Smooth muscle cell (in vitro differentiated cells): Measurements from ENCODE around the gene NCOA6. TPM values are rescaled to one million over a fixed set of nuclear protein-coding genes. Genes with fewer than 3 reads are reported as not detected.

Experiments
- DNase-seq: peaks from one replicate; lab custom pipeline; 2025; ENCODE audit not compliant: unreplicated experiment; lab: John Stamatoyannopoulos, UW
- H2AFZ ChIP-seq: fragments of 200-600 bp; sonication (generic); 2 replicates; pipeline ENCODE4 v1.6.0; 2016; ENCODE audit warnings: antibody characterized with exemption, low read depth, mild to moderate bottlenecking
- H3F3A ChIP-seq: fragments of 200-600 bp; sonication (generic); 2 replicates; pipeline ENCODE4 v1.6.0; 2017; ENCODE audit warnings: antibody characterized with exemption, low read depth
- H3K27ac ChIP-seq: fragments of 200-600 bp; sonication (generic); 2 replicates; pipeline ENCODE4 v1.5.1; 2016; ENCODE audit warnings: low read depth, mild to moderate bottlenecking
- H3K27me3 ChIP-seq: fragments of 200-600 bp; sonication (generic); 2 replicates; pipeline ENCODE4 v1.6.1; 2016; ENCODE audit warnings: low read depth, mild to moderate bottlenecking
- H3K36me3 ChIP-seq: fragments of 200-600 bp; sonication (generic); 2 replicates; pipeline ENCODE4 v1.5.1; 2016; ENCODE audit warnings: low read depth
- H3K4me1 ChIP-seq: fragments of 200-600 bp; sonication (generic); 2 replicates; pipeline ENCODE4 v1.5.1; 2016; ENCODE audit warnings: low read depth
- H3K4me2 ChIP-seq: fragments of 200-600 bp; sonication (generic); 2 replicates; pipeline ENCODE4 v1.6.0; 2016; ENCODE audit warnings: mild to moderate bottlenecking
- H3K4me3 ChIP-seq: fragments of 200-600 bp; sonication (generic); 2 replicates; pipeline ENCODE4 v1.5.1; 2016; ENCODE audit warnings: mild to moderate bottlenecking
- H3K79me2 ChIP-seq: fragments of 200-600 bp; sonication (generic); 2 replicates; pipeline ENCODE4 v1.6.0; 2016; ENCODE audit warnings: low read depth, mild to moderate bottlenecking
- H3K9ac ChIP-seq: fragments of 200-600 bp; sonication (generic); 2 replicates; pipeline ENCODE4 v1.6.0; 2016; ENCODE audit warnings: low read depth
- H3K9me3 ChIP-seq: fragments of 200-600 bp; sonication (generic); replicated peaks from 2 replicates; pipeline ENCODE4 v1.5.1; 2016; ENCODE audit warnings: low read depth
- H4K20me1 ChIP-seq: fragments of 200-600 bp; sonication (generic); 2 replicates; pipeline ENCODE4 v1.6.0; 2016; ENCODE audit warnings: low read depth
- WGBS: methylation state at CpG from one replicate; pipeline ENCODE4 v1.1.7; 2016; ENCODE audit warnings: low lambda C conversion rate; 5-methylcytosine and 5-hydroxymethylcytosine counted together
- polyA plus RNA-seq: library from polyadenylated mRNA; unstranded; fragments of >200 nt; fragmentation: Nextera tagmentation; extraction: Ambion mirVana; gene quantifications from 2 replicates; pipeline ENCODE4 v1.2.1, GENCODE V29; 2016
- total RNA-seq: library from RNA; depleted of rRNA; stranded (reverse); fragments of >200 nt; gene quantifications from 2 replicates; pipeline ENCODE4 v1.2.3, GENCODE V29; 2014
- TF ChIP-seq, protein P1 (sequence below): fragments of 200-600 bp; sonication (generic); IDR thresholded peaks from 2 replicates; pipeline ENCODE4 v1.5.1; 2017; ENCODE audit warnings: borderline replicate concordance, mild to moderate bottlenecking, antibody characterized with exemption; ENCODE audit not compliant: insufficient read depth, poor library complexity, severe bottlenecking

The NCOA6 gene
- total and polyA plus RNA-seq, 2 experiments from 2014 or later = 15.6 to 19.0 TPM

GRCh38 chr20:34755367-34755766, 70.1 kb downstream of the NCOA6 start:
- DNase-seq = no peak
- Histone ChIP-seq H4K20me1 (peaks cover 9% of the 10 kb centered on the region), H3K4me1 (no peaks in the 10 kb centered on the region), H3F3A (no peaks in the 10 kb centered on the region), H3K27ac (no peak overlapping the region), H3K36me3 (peaks cover 18% of the 10 kb centered on the region), H3K27me3 (no peaks in the 10 kb centered on the region), H3K9me3 (no peaks in the 10 kb centered on the region), H3K4me3 (no peak overlapping the region), H3K9ac (no peak overlapping the region), H3K4me2 (no peak overlapping the region), H2AFZ (no peak overlapping the region), H3K79me2 (no peaks in the 10 kb centered on the region)
- 100% methylated on average over 1 of the region's 1 CpG for WGBS
- TF ChIP-seq, protein P1, sequence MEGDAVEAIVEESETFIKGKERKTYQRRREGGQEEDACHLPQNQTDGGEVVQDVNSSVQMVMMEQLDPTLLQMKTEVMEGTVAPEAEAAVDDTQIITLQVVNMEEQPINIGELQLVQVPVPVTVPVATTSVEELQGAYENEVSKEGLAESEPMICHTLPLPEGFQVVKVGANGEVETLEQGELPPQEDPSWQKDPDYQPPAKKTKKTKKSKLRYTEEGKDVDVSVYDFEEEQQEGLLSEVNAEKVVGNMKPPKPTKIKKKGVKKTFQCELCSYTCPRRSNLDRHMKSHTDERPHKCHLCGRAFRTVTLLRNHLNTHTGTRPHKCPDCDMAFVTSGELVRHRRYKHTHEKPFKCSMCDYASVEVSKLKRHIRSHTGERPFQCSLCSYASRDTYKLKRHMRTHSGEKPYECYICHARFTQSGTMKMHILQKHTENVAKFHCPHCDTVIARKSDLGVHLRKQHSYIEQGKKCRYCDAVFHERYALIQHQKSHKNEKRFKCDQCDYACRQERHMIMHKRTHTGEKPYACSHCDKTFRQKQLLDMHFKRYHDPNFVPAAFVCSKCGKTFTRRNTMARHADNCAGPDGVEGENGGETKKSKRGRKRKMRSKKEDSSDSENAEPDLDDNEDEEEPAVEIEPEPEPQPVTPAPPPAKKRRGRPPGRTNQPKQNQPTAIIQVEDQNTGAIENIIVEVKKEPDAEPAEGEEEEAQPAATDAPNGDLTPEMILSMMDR = no peak

DNA sequence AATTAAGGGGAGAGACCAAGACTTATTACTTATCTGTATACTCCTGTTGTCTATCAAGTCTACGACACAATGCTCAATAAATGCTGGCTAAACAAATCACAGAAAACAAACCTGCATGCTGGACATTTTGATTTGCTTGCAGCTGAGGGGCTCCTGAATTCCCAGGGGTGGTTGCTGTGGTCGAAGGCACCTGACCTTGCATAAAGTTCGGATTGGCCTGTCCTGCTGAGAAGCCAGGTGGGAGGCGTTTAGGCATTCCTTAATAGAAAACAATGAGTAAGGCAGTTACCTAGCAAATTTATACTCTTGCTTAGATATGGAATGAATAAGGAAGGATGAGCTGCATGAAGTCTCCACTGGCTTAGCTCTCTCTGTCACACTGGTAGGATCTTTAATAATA, 70.8 kb downstream of the NCOA6 start:
- no peak for DNase-seq
- Histone ChIP-seq H3K4me1 (no peaks in the 10 kb centered on the region), H4K20me1 (peaks cover 9% of the 10 kb centered on the region), H3K27ac (peak overlapping the region; percentile 25), H2AFZ (no peak overlapping the region), H3K4me2 (no peak overlapping the region), H3F3A (no peaks in the 10 kb centered on the region), H3K79me2 (no peaks in the 10 kb centered on the region), H3K9me3 (no peaks in the 10 kb centered on the region), H3K4me3 (no peak overlapping the region), H3K9ac (no peak overlapping the region), H3K36me3 (peaks cover 18% of the 10 kb centered on the region), H3K27me3 (no peaks in the 10 kb centered on the region)
- WGBS = 68% methylated on average over 4 of the region's 4 CpGs
- TF ChIP-seq, protein P1 = no peak

DNA sequence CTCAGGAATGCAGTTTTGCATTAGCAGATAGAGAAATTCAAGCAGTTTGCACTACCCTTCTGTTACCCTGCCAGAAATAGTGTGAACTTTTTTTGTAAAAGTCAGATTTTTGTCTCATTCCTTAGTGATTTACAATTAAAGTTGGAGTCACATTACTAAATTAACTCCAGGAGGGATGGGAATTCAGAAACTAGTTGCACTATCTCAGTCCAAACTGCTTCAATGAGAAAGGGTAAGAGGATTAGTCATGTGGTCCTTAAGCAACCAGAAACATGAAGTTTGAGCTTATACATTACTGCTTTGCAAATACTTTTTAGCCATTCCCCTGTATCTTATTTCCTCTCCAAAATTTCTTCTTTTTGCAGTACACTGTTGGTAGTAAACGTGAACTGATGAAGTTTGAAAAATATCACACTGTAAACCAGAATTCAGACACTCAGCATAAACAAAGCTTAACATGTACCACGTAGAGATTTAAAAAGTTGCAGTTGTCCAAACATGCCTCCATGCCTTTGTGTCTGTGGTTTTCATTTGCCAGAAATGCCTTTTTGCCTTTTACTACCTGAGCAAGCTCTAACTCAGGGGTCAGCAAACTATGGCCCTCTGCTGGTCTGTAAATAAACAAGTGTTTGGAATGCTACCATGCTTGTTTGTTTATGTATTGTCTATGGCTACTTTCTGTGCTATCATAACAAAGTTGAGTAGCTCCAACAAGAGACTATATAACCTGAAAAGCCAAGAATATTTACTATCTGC, 71.6 kb downstream of the NCOA6 start:
- Histone ChIP-seq H3K27me3 (no peaks in the 10 kb centered on the region), H3K36me3 (peaks cover 22% of the 10 kb centered on the region)
- no peak for DNase-seq

More for the DNA sequence above, 71.6 kb downstream of the NCOA6 start:
- Histone ChIP-seq H4K20me1 (peaks cover 9% of the 10 kb centered on the region), H3K4me3 (no peak overlapping the region), H3K9ac (no peak overlapping the region), H3K4me1 (no peaks in the 10 kb centered on the region), H2AFZ (no peak overlapping the region), H3K27ac (peak overlapping the region; percentile 25), H3K4me2 (no peak overlapping the region), H3F3A (no peaks in the 10 kb centered on the region), H3K79me2 (no peaks in the 10 kb centered on the region), H3K9me3 (no peaks in the 10 kb centered on the region)
- 69% methylated on average over 2 of the region's 2 CpGs for WGBS
- TF ChIP-seq, protein P1 = peak; percentile 16
